Cardiac muscle cell (in vitro differentiated cells and primary cell): ENCODE data around the gene ATF2. TPM values are rescaled to one million over a fixed set of nuclear protein-coding genes. Genes with fewer than 3 reads are reported as not detected.
"Not testable (repeated sequence)": the region's sequence is repeated elsewhere in the genome, so short reads cannot be mapped to it uniquely, and the experiment has no call there.

Source experiments
- DNase-seq, 2 donors: peaks; one replicate each; pipeline versions ENCODE4 v3.0.0 to v3.0.0-alpha.2; 2010 to 2017; ENCODE audit warnings: low read depth in 1 of 2, low spot score in 1 of 2
- H3K27ac ChIP-seq: fragments of 200-600 bp; sonication (generic); 2 replicates; pipeline ENCODE4 v1.5.1; 2016
- H3K27me3 ChIP-seq: fragments of 200-600 bp; sonication (generic); 2 replicates; pipeline ENCODE4 v1.6.0; 2016; ENCODE audit warnings: control low read depth
- H3K36me3 ChIP-seq: fragments of 200-600 bp; sonication (generic); 2 replicates; pipeline ENCODE4 v1.5.1; 2016; ENCODE audit warnings: control low read depth
- H3K4me1 ChIP-seq: fragments of 200-600 bp; sonication (generic); 2 replicates; pipeline ENCODE4 v1.8.1; 2017; ENCODE audit warnings: low read depth, mild to moderate bottlenecking, mixed run types
- H3K4me3 ChIP-seq: fragments of 200-600 bp; sonication (generic); 2 replicates; pipeline ENCODE4 v1.5.1; 2016; ENCODE audit warnings: mild to moderate bottlenecking
- H3K9me3 ChIP-seq: fragments of 200-600 bp; sonication (generic); 2 replicates; pipeline ENCODE4 v1.5.1; 2017; ENCODE audit warnings: low read depth, mild to moderate bottlenecking, control low read depth
- CTCF ChIP-seq: IDR thresholded peaks from 2 replicates; pipeline ENCODE4 v1.5.1; 2012; ENCODE audit warnings: low read depth, mild to moderate bottlenecking, low read length
- polyA plus RNA-seq: library from polyadenylated mRNA; unstranded; fragments of >200 nt; fragmentation: Nextera tagmentation; extraction: Ambion mirVana; gene quantifications from 2 replicates; pipeline ENCODE4 v1.2.1, GENCODE V29; 2016
- total RNA-seq: library from RNA; depleted of rRNA; stranded (reverse); fragments of >200 nt; gene quantifications from 2 replicates; pipeline ENCODE4 v1.2.3, GENCODE V29; 2016

Gene ATF2
- total and polyA plus RNA-seq, 2 experiments from 2014 or later: 25.7 to 40.9 TPM

- Histone ChIP-seq H3K36me3 (peaks cover 63% of the 10 kb centered on the region), H3K27me3 (no peaks in the 10 kb centered on the region), H3K4me1 (no peaks in the 10 kb centered on the region), H3K27ac (peak overlapping the region; percentile 25), H3K9me3 (no peaks in the 10 kb centered on the region), H3K4me3 (no peak overlapping the region)
- peak in 1 of 2 donors; percentile 4 for DNase-seq
- TF ChIP-seq CTCF: no peak
Measured at GRCh38 chr2:175097297-175097696, 70.7 kb downstream of the ATF2 start.

GRCh38 chr2:175084117-175084516, 83.9 kb downstream of the ATF2 start:
- not testable (repeated sequence) for H3K9me3 ChIP-seq, H3K27me3 ChIP-seq, H3K27ac ChIP-seq, H3K4me3 ChIP-seq, H3K4me1 ChIP-seq, DNase-seq
- H3K36me3 ChIP-seq: peaks cover 41% of the 10 kb centered on the region

- H3K4me3 ChIP-seq: no peak overlapping the region
- no peak for TF ChIP-seq CTCF
- no peaks in the 10 kb centered on the region for H3K27me3 ChIP-seq
- no peaks in the 10 kb centered on the region for H3K9me3 ChIP-seq
- no peak overlapping the region for H3K27ac ChIP-seq
- no peak for DNase-seq
- no peaks in the 10 kb centered on the region for H3K4me1 ChIP-seq
- peaks cover 49% of the 10 kb centered on the region for H3K36me3 ChIP-seq
Measured at GRCh38 chr2:175080479-175080878, 87.5 kb downstream of the ATF2 start.

- H3K9me3 ChIP-seq: no peaks in the 10 kb centered on the region
- H3K4me1 ChIP-seq: no peaks in the 10 kb centered on the region
- H3K4me3 ChIP-seq: no peak overlapping the region
- no peak for DNase-seq
- no peak overlapping the region for H3K27ac ChIP-seq
- no peaks in the 10 kb centered on the region for H3K27me3 ChIP-seq
- H3K36me3 ChIP-seq: peaks cover 51% of the 10 kb centered on the region
- TF ChIP-seq CTCF: no peak
Measured at GRCh38 chr2:175076272-175076671, 91.7 kb downstream of the ATF2 start.

- peaks cover 35% of the 10 kb centered on the region for H3K36me3 ChIP-seq
Measured at GRCh38 chr2:175074478-175074877, 93.5 kb downstream of the ATF2 start.

GRCh38 chr2:175068534-175068933, 99.5 kb downstream of the ATF2 start:
- Histone ChIP-seq H3K4me3 (no peak overlapping the region), H3K27me3 (no peaks in the 10 kb centered on the region), H3K4me1 (no peaks in the 10 kb centered on the region), H3K36me3 (peaks cover 12% of the 10 kb centered on the region), H3K9me3 (no peaks in the 10 kb centered on the region), H3K27ac (no peak overlapping the region)
- no peak for TF ChIP-seq CTCF
- DNase-seq: no peak

More at GRCh38 chr2:175074478-175074877, 93.5 kb downstream of the ATF2 start:
- TF ChIP-seq CTCF: no peak
- no peak overlapping the region for H3K4me3 ChIP-seq
- H3K27me3 ChIP-seq: no peaks in the 10 kb centered on the region
- no peaks in the 10 kb centered on the region for H3K4me1 ChIP-seq
- DNase-seq: no peak
- H3K9me3 ChIP-seq: no peaks in the 10 kb centered on the region
- H3K27ac ChIP-seq: no peak overlapping the region
